ENCODE measurements around the gene CNTN4. TPM values are rescaled to one million over a fixed set of nuclear protein-coding genes. Genes with fewer than 3 reads are reported as not detected.

The CNTN4 gene
- total RNA-seq, 1 experiment from 2014 or later = 1.6 TPM

GRCh38 chr3:2180634-2181033 lies 82.0 kb downstream of the CNTN4 start:
- Histone ChIP-seq H3K56ac (ENCODE audit: insufficient read length, low read depth, low read length) (no peak overlapping the region), H2BK20ac (ENCODE audit: low read depth, low read length, poor library complexity, severe bottlenecking) (no peak overlapping the region), H4K20me1 (ENCODE audit: control insufficient read depth, insufficient read depth, insufficient read length) (no peaks in the 10 kb centered on the region), H4K8ac (replicated peaks; ENCODE audit: insufficient read length, low read depth, low read length) (no peak overlapping the region), H3K9me3 (ENCODE audit: control insufficient read depth, low read depth, low read length) (no peaks in the 10 kb centered on the region), H3K4me1 (ENCODE audit: insufficient read depth, low read length) (peaks cover 2% of the 10 kb centered on the region; the same call in 1 of the 2 replicates), H2BK12ac (ENCODE audit: insufficient read length, low read depth, low read length) (no peak overlapping the region), H3K79me1 (ENCODE audit: insufficient read depth, low read depth, low read length, poor library complexity, severe bottlenecking) (no peaks in the 10 kb centered on the region), H3K27ac (ENCODE audit: insufficient read length, low read depth, low read length) (no peak overlapping the region), H2AFZ (ENCODE audit: low read length) (no peak overlapping the region), H3T11ph (ENCODE audit: low read length) (no peak overlapping the region), H2BK120ac (ENCODE audit: low read depth, low read length, poor library complexity, severe bottlenecking) (no peak overlapping the region), H3K14ac (ENCODE audit: insufficient read depth, low read length) (no peak overlapping the region), H3K18ac (ENCODE audit: insufficient read length, low read depth, low read length) (no peak overlapping the region), H2AK5ac (ENCODE audit: insufficient read length, low read length) (no peak overlapping the region), H4K5ac (ENCODE audit: insufficient read length, low read depth, low read length) (no peak overlapping the region), H2BK15ac (ENCODE audit: low read depth, low read length) (no peak overlapping the region), H3K9ac (ENCODE audit: extremely low read depth, insufficient read length, low read length) (no peak overlapping the region), H2BK5ac (ENCODE audit: insufficient read length, low read length) (no peak overlapping the region), H3K23ac (ENCODE audit: insufficient read length, low read depth, low read length) (no peak overlapping the region), H4K91ac (ENCODE audit: insufficient read length, low read depth, low read length) (no peak overlapping the region), H3K79me2 (ENCODE audit: insufficient read depth, low read length) (no peaks in the 10 kb centered on the region), H3K4me2 (ENCODE audit: insufficient read depth, insufficient read length, low read length) (no peak overlapping the region), H3K23me2 (ENCODE audit: insufficient read length, low read depth, low read length, poor library complexity, severe bottlenecking) (no peaks in the 10 kb centered on the region), H3K27me3 (ENCODE audit: insufficient read depth, low read length) (no peaks in the 10 kb centered on the region), H3K4ac (ENCODE audit: low read depth, low read length) (no peak overlapping the region)
- TF ChIP-seq, protein P1, sequence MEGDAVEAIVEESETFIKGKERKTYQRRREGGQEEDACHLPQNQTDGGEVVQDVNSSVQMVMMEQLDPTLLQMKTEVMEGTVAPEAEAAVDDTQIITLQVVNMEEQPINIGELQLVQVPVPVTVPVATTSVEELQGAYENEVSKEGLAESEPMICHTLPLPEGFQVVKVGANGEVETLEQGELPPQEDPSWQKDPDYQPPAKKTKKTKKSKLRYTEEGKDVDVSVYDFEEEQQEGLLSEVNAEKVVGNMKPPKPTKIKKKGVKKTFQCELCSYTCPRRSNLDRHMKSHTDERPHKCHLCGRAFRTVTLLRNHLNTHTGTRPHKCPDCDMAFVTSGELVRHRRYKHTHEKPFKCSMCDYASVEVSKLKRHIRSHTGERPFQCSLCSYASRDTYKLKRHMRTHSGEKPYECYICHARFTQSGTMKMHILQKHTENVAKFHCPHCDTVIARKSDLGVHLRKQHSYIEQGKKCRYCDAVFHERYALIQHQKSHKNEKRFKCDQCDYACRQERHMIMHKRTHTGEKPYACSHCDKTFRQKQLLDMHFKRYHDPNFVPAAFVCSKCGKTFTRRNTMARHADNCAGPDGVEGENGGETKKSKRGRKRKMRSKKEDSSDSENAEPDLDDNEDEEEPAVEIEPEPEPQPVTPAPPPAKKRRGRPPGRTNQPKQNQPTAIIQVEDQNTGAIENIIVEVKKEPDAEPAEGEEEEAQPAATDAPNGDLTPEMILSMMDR (conservative IDR thresholded peaks at IDR 0.05) = no peak
- no peak for DNase-seq
- Mint-ChIP-seq H3K27ac (no peak overlapping the region), H3K27me3 (ENCODE audit: low read depth) (no peaks in the 10 kb centered on the region), H3K9me3 (no peaks in the 10 kb centered on the region; a peak in 1 of 5 replicates), H3K4me3 (no peak overlapping the region), H3K36me3 (ENCODE audit: insufficient read depth in 1 of 3, low read depth in 3 of 3) (no peaks in the 10 kb centered on the region), H3K4me1 (peaks cover 13 to 17% of the 10 kb centered on the region in 2 experiments)
- WGBS (ENCODE audit: extremely low coverage, insufficient read length, low lambda C conversion rate) = no CpG with 5 or more reads among the region's 2 CpGs

Data from H9 (cell line).